ENCODE data around the gene CIB1. TPM values are rescaled to one million over a fixed set of nuclear protein-coding genes. Genes with fewer than 3 reads are reported as not detected.

The CIB1 gene
- total RNA-seq, 1 experiment from 2014 or later: 113 TPM

DNA sequence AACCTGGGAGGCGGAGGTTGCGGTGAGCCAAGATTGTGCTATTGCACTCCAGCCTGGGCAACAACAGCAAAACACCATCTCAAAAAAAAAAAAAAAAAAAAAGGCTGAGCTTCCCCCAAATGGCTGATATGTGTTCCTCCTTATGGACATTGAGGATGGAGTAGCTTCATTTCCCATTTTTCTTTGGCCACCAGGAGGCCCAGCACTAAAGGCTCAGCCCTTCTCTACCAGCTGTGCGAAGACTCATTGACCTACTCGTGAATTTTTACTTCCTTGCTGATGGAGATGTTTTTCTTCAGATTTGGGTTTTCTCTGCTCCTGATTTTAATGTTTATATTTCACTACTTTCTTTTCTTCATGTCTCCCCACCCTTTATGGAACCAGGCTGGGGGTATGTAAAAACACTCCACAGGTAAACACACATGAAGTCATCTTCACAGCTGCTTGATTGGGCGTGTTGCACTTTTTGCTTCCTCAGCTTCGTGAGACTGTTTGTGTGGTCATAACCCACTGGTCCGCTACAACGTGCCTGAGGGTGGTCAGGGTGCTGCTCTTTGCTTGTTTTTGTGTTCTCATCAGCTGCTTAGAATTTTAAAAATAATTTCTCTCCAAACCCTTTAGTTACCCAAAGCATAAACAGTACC lies 19.1 kb downstream of the CIB1 start:
- no peaks in the 10 kb centered on the region for H3K27me3 ChIP-seq (ENCODE audit: insufficient read depth, low read depth)
- intact Hi-C loops (cut with micrococcal nuclease; ENCODE audit: unreplicated experiment): loop anchor here (5.0 kb wide), 1 partner anchor 112 kb away; the partner anchor contains the start of gene IDH2
- TF ChIP-seq EZH2 (IDR thresholded peaks at IDR 0.05; ENCODE audit: low read depth): no peak
- TF ChIP-seq, protein P1, sequence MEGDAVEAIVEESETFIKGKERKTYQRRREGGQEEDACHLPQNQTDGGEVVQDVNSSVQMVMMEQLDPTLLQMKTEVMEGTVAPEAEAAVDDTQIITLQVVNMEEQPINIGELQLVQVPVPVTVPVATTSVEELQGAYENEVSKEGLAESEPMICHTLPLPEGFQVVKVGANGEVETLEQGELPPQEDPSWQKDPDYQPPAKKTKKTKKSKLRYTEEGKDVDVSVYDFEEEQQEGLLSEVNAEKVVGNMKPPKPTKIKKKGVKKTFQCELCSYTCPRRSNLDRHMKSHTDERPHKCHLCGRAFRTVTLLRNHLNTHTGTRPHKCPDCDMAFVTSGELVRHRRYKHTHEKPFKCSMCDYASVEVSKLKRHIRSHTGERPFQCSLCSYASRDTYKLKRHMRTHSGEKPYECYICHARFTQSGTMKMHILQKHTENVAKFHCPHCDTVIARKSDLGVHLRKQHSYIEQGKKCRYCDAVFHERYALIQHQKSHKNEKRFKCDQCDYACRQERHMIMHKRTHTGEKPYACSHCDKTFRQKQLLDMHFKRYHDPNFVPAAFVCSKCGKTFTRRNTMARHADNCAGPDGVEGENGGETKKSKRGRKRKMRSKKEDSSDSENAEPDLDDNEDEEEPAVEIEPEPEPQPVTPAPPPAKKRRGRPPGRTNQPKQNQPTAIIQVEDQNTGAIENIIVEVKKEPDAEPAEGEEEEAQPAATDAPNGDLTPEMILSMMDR (conservative IDR thresholded peaks at IDR 0.05): peak; percentile 31; the same call in 1 of the 2 replicates
- peaks cover 78% of the 10 kb centered on the region for H3F3A ChIP-seq (ENCODE audit: insufficient read depth, low read depth)
- no peaks in the 10 kb centered on the region for H4K20me1 ChIP-seq (ENCODE audit: insufficient read depth)
- H3K4me1 ChIP-seq (replicated peaks; ENCODE audit: insufficient read depth): peaks cover 57% of the 10 kb centered on the region
- no peaks in the 10 kb centered on the region for H3K9me2 ChIP-seq (ENCODE audit: insufficient read depth)
- no peaks in the 10 kb centered on the region for H3K9me3 ChIP-seq (ENCODE audit: insufficient read depth, low read depth)
- peak overlapping the region; percentile 41 for H3K27ac ChIP-seq
- no peak overlapping the region for H2AFZ ChIP-seq
- no TSS peak for BruUV-seq (replicated peaks)
- ChIA-PET CTCF (interaction anchor here (0.6 to 0.8 kb wide), 7 partner anchors 11 to 502 kb away, joined by 3 to 6 read pairs (median 4); partner anchors contain the start of gene BLM), POLR2A (ENCODE audit: unreplicated experiment) (interaction anchor here (0.6 kb wide), 2 partner anchors 41 to 49 kb away, joined by 6 to 10 read pairs; no protein-coding TSS in a partner anchor)
- peak overlapping the region; percentile 27; the same call in 1 of the 2 replicates for H3K4me2 ChIP-seq
- no peak for DNase-seq
- no peak overlapping the region for H3K4me3 ChIP-seq
- peaks cover 54% of the 10 kb centered on the region for H3K36me3 ChIP-seq (ENCODE audit: low read depth)
- H3K79me2 ChIP-seq (ENCODE audit: low read depth): peaks cover 82% of the 10 kb centered on the region

GRCh38 chr15:90213818-90214204 lies 19.9 kb downstream of the CIB1 start:
- H3K27me3 ChIP-seq (ENCODE audit: insufficient read depth, low read depth): no peaks in the 10 kb centered on the region
- peaks cover 79% of the 10 kb centered on the region for H3F3A ChIP-seq (ENCODE audit: insufficient read depth, low read depth)
- no TSS peak for BruUV-seq (replicated peaks)
- H3K9me2 ChIP-seq (ENCODE audit: insufficient read depth): no peaks in the 10 kb centered on the region
- no peak for TF ChIP-seq EZH2 (IDR thresholded peaks at IDR 0.05; ENCODE audit: low read depth)
- TF ChIP-seq, protein P1 (conservative IDR thresholded peaks at IDR 0.05): no peak
- ChIA-PET CTCF (interaction anchor here (0.7 to 0.8 kb wide), 3 partner anchors 22 to 107 kb away, joined by 3 to 6 read pairs (median 5); no protein-coding TSS in a partner anchor), POLR2A (ENCODE audit: unreplicated experiment) (interaction anchor here (0.6 kb wide), 1 partner anchor 13 kb away, joined by 7 read pairs; the partner anchor contains the start of gene SEMA4B)
- H3K27ac ChIP-seq: peak overlapping the region; percentile 99
- peak overlapping the region; percentile 88 for H3K4me2 ChIP-seq
- H2AFZ ChIP-seq: no peak overlapping the region
- peak overlapping the region; percentile 49; the same call in 1 of the 2 replicates for H3K4me3 ChIP-seq
- no peaks in the 10 kb centered on the region for H3K9me3 ChIP-seq (ENCODE audit: insufficient read depth, low read depth)
- H3K4me1 ChIP-seq (replicated peaks; ENCODE audit: insufficient read depth): peaks cover 66% of the 10 kb centered on the region
- peaks cover 48% of the 10 kb centered on the region for H3K36me3 ChIP-seq (ENCODE audit: low read depth)
- H3K79me2 ChIP-seq (ENCODE audit: low read depth): peaks cover 83% of the 10 kb centered on the region
- no peaks in the 10 kb centered on the region for H4K20me1 ChIP-seq (ENCODE audit: insufficient read depth)
- intact Hi-C loops (cut with micrococcal nuclease; ENCODE audit: unreplicated experiment): loop anchor here (1.0 to 5.0 kb wide), 2 partner anchors 53 to 112 kb away; partner anchors contain the start of gene IDH2
- no peak for DNase-seq

DNA sequence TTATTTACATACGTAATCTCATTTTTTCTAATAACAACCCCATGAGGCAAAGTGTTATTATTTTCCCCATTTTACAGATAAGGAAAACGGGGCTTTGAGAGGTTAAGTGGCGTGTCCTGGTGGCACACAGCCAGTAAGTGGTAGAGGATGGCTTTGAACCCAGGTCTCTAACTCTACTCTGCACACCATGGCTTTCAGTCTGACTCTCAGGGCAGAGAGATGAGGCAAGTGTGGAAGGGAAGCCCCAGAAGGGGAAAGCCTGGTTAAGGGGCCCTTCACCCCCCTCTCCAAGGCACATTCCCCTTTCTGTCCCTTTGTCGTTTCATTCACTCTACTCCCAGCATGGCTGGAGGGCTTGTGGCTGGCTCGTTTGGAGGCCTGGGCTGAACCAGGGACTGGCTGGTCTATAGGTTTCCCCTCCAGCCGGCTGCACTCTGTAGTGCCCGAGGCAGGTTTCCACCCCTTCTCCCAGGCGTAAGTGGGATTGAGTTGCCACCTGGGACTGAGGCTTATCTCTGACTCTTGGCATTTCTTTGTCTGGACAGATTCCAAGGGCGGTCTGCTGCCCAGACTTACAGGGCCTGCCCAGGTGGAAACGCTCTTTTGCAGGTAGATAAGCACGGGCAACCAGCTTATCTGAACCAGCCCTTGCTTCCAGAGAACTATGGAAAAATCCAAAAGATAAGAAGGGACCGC lies 20.5 kb downstream of the CIB1 start:
- H3K4me3 ChIP-seq: peak overlapping the region; percentile 49; the same call in 1 of the 2 replicates
- no peak overlapping the region for H2AFZ ChIP-seq
- H3K27ac ChIP-seq: peak overlapping the region; percentile 99
- intact Hi-C loops (cut with micrococcal nuclease; ENCODE audit: unreplicated experiment): loop anchor here (1.0 to 5.0 kb wide), 2 partner anchors 52 to 111 kb away; partner anchors contain the start of gene IDH2
- no TSS peak for BruUV-seq (replicated peaks)
- CTCF ChIA-PET: interaction anchor here (0.7 kb wide), 2 partner anchors 22 to 68 kb away, joined by 3 to 5 read pairs; no protein-coding TSS in a partner anchor
- no peaks in the 10 kb centered on the region for H3K9me2 ChIP-seq (ENCODE audit: insufficient read depth)
- no peak for TF ChIP-seq EZH2 (IDR thresholded peaks at IDR 0.05; ENCODE audit: low read depth)
- TF ChIP-seq, protein P1 (conservative IDR thresholded peaks at IDR 0.05): no peak
- peak; percentile 82 to 83 for DNase-seq
- H3K79me2 ChIP-seq (ENCODE audit: low read depth): peaks cover 85% of the 10 kb centered on the region
- peak overlapping the region; percentile 88 for H3K4me2 ChIP-seq
- H3K9me3 ChIP-seq (ENCODE audit: insufficient read depth, low read depth): no peaks in the 10 kb centered on the region
- no peaks in the 10 kb centered on the region for H3K27me3 ChIP-seq (ENCODE audit: insufficient read depth, low read depth)
- POLR2A ChIA-PET (ENCODE audit: unreplicated experiment): interaction anchor here (0.6 to 0.9 kb wide), 3 partner anchors 12 to 1299 kb away, joined by 3 to 7 read pairs (median 5); partner anchors contain the start of genes CIB1, GDPGP1 and SEMA4B
- peaks cover 85% of the 10 kb centered on the region for H3F3A ChIP-seq (ENCODE audit: insufficient read depth, low read depth)
- peaks cover 50% of the 10 kb centered on the region for H3K36me3 ChIP-seq (ENCODE audit: low read depth)
- H4K20me1 ChIP-seq (ENCODE audit: insufficient read depth): no peaks in the 10 kb centered on the region
- peaks cover 71% of the 10 kb centered on the region for H3K4me1 ChIP-seq (replicated peaks; ENCODE audit: insufficient read depth)
